HUDEP-2 (cell line): ENCODE data around the gene TRIB2.

Experiments used
- DNase-seq, 76 experiments: peaks; one replicate each; lab custom pipeline; 2025; ENCODE audit not compliant: unreplicated experiment in 76 of 76; lab: John Stamatoyannopoulos, UW

TRIB2 gene

DNA sequence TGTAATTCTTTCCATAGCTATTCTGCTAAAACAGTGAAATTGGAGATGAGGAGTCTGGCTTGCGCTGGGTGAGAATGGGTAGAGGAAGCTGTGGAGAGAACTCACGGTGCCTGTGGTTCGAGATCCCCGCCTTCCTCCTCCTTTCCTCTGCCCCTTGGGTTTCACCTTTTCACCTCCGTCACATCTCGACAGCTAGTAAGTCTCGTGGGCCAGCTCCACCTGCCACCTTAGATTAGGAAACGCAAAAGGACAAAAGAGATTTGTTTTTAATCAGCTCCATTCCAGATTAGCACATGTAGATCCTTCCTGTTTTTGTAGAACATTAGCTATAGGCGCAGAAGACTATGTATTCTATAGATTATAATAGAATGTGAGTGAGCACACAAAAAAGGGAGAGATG lies 20.6 kb downstream of the TRIB2 start:
- DNase-seq, result no peak

DNA sequence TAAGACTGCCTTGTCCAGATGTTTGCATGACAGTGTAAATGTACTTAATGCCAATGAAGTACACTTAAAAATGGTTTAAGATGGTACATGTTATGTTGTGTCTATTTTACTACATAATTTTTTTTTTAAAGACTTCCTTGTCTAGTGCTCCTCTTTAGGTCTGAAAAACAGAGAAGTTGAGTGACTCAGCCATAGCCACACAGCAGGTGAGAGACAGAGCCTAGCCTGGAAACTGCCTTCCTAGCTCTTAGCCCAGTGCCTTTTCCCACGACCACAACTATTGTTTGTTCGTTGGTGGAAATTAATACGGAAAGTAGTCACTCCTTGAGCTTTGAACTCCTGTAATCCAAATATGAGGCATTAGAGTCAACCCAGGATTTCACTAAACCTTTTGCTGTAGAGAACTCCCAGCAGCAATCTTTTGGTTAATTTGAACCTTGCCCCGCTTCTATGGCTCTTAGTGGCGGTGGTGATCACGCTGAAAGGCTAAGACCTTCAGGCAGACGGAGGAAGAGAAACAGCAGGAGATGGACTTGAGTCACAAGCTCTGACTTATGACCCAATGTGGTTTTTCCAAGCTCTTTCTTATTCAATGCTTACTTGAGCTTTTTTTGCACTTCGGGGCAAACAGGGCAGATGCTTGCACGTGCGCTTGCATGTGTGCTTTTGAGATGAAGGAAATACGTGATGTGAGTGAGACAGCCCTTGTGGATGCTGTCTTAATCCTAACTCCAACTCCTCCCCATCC lies 21.2 kb downstream of the TRIB2 start:
- DNase-seq, result no peak

DNA sequence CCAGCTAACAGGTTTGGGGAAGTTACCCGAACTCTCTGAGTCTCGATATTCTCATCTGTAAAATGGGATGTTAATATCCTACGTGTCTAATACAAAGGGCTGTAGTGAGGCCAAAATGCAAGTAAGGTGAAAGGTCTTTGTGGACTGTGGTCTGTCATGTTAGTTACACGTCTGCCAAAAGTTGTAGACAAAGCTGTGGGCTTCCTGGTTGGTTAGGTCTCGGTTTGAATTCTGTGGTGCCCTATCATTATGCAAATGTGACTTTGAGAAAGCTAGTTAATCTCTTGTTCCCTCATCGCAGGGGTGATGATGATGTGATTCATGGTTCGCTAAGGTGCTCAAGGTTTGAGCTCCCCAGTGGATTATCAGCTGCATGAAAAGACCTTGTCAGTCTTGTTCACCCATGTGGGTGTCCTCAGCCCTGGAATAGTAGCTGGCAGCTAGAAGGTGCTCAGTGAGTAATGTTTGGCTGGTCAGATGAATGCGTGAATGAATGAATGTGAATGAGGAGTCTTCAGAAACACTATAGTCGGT lies 23.1 kb downstream of the TRIB2 start:
- DNase-seq, result no peak

DNA sequence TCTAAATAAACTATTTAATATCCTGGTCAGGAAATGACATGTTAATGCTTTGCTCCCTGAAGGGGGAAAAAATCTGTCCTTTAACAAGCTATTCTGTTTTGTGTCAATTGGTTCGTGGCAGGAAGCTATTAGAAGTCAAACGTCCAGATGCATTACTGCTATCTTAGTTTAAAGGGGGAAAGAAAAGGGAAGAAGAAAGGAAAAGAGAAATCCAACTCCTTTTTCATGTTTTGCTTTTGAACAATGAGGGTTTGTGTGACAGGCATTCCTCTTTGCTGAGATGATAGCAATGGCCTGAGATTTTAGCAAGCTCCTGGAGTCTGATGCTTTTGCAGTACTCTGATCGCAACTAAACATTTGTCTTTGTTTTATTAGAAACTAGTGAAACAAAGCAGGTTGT lies 24.6 kb downstream of the TRIB2 start:
- no peak for DNase-seq

DNA sequence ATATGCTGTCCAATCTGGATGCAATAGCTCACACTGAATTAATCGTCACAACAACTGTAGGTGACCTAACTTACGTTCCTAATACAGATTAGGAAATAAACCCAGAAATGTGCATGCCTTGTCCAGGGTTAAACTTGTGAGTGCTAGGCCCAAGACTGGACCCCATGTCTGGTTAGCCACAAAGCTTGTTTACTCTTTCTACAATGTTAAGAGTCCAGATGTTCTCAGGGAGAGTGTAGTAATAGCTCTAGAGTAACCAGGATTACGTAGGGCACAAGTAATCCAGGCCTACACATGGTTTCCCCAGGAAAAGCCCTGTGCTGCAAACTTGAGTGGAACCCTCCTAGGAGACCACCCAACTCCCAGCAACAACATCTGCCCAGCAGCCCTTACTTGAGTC lies 26.2 kb downstream of the TRIB2 start:
- DNase-seq, result no peak

DNA sequence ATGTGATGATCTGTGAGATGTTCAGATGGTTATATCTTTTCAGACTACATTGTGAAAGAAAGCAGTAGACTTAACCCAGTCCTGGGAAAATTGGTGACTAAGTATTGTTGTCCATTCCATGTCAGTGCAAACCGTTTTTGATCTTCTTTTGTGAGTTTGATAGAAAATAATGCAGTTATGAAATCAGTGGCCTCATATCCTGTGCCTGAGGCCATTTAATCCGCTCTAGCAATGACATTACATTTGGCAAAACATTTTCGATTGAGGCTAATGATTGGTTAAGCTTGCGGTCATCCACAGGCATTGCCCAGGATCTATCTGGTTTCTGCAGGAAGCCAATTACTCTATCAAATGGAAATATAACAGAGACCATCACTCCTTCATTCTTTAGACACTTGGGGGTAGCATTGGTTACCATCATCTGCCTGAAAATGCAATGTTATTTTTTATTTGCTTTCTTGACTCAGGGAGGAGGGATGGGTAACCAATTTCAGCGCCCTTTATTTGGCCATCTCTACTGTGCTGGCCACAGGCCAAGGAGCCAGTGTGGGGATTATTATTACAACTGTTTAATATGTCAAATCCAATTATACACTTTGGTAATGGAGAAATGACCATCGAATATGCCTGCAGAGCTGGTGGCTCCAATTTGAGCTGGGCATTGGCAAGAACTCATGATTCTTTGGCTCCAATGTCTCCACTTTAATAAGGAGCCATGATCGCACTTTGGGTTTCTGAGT lies 33.6 kb downstream of the TRIB2 start:
- no peak for DNase-seq

DNA sequence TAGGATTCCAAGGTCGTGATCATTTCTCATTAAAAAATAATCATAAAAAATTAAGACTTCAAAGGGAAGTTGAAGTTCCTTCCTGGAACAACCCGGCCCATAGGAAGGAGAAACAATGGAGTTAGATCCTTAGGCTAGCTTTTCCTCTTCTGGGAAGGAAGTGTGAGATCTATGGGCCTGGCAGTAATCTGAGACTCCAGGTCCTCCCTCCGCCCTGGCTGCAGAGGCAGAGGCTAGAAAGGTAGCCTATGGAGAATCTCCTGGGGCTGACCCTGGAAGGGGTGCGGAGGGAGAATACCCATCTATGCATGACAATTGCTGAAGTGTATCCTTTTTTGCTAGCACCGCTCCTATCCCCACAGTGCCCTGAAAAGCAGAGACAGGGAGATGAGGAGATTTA lies 37.9 kb downstream of the TRIB2 start:
- no peak for DNase-seq

DNA sequence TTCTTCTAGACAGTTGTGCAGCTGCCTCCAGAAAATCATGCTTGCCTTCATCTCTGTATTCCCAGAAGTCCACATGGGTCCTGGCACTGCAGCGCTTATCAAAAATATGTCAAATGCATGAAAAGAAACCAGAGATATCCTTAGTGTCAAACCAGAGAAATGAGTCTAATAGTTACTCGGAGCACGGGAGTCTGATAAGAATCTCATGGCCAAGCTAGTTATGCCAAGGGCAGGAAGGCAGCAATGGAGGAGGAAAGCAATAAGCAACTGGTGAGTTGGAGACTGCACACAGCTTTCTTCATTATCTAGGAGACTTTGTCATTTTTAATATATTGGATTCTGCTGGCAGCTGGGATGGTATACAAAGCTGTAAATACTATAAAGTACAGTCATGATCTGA lies 38.6 kb downstream of the TRIB2 start:
- DNase-seq, result no peak

DNA sequence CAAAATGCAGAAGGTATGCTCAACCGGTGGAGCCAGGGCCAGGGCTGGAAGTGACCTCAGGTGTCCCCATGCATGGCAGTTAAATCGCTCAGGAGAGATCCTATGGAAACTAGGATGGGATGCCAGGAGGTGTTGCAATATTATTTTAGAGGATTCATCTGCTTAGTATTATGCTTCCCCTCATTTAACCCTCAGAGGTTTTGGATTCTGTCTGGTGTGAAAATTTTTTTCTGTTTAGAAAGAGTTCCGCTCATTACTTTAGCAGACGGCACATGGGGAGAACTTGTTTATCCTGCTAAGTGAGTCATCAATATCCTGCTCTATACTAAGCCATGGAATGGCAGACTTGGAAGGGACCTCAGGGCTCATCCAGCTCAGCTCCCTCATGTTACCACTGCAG lies 42.5 kb downstream of the TRIB2 start:
- DNase-seq, result no peak

DNA sequence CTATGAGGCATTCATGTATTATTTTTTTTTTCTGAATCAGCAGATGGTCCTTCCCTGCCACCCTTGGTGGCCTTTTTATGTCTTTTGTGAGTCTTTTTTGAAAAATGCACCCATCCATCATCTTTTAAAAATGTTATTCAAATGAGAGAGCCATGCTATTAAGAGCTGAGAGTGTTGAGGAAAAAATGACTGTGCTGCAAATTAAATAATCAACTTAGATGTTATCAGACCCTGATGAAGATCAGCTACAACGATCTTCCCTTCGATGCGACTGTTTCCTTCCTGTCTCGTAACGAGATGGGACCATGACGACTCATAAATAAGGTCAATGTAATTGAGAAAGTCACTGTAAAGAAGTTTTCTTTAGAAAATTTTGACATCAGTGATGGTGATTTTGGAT lies 44.4 kb downstream of the TRIB2 start:
- DNase-seq, result no peak

DNA sequence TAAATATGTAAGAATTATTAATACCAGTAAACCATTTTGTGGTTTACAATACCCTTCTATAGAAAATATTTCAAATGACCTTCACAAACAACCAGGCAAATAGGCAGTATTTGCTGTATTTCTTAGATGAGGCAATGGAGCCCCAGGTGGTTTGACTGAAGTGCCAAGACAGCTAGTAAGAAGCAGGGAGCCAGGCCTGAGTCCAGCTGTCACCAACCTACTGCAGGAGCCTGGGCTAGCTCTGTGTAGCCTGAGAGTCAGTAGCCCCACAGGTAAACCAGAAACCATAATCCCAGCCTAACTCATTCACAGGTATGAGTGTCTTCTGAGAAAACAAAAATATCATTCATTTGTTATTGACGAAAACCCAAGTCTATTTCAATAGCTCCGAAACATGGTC lies 45.6 kb downstream of the TRIB2 start:
- DNase-seq, result no peak

DNA sequence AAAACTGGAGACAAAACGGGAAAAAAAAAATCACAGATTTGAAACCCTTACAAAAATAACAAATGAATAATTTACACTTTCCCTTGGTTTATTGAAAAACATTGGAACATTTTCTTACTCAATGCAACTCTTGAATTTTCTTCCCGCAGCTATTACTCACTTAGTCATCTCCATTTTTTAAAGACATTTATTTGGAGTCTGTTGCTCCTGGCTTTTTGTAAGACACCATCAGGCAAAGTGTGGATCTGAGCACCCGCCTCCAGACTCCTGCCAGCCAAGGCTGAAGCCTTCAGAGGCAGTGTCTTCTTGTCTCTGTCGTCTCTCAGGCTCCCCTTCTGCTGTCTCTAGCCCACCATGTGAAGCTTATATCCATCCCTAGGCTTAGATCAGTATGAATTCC lies 46.2 kb downstream of the TRIB2 start:
- DNase-seq, result no peak

DNA sequence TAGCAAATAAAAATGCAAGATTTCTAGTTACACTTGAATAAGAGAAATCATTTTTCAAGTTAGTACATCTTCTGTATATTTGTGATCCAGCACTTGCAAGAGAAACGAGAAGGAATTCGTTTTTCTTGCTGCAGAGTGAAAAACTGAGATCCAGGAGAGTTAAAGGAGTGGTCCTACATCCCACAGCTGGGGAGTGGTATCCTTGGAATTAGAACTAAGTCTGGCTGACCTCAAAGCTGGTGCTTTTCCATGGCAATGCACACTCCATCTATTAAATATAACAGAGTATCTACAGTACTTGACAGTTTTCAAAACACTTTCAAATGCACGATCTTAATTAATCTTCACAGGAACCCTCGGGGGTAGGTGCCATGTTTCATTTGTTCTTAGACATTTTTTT lies 46.8 kb downstream of the TRIB2 start:
- no peak for DNase-seq

DNA sequence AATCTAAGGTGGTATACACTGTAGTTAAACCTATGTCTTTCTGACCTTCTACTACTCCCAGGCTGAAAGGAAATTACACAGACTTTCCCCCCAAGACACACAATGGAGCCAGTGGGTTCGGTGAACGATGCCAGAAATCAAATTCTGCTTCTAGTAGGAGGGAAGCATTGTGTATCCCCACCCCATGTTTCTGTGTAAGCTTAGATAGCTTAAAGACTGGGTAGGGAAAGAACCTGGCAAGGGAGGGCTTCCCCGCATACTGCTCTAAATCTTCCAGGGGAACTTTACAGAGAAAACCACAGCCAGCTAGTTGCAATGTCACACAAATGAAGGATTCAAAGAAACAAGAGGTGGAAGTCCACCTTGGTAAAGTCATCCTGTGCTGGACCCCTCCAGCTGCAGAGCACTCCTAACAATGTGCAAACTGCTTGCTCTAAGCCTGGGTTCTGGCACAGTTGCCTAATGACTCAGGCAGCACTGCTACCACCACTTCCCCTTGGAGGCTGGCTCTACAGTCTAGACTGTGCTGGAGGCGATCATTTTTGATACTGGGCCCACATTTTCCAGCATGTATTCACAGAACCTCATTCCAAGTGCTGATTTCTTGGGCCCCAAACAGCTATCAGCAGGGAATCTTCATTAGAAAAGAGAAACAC lies 47.5 kb downstream of the TRIB2 start:
- no peak for DNase-seq

DNA sequence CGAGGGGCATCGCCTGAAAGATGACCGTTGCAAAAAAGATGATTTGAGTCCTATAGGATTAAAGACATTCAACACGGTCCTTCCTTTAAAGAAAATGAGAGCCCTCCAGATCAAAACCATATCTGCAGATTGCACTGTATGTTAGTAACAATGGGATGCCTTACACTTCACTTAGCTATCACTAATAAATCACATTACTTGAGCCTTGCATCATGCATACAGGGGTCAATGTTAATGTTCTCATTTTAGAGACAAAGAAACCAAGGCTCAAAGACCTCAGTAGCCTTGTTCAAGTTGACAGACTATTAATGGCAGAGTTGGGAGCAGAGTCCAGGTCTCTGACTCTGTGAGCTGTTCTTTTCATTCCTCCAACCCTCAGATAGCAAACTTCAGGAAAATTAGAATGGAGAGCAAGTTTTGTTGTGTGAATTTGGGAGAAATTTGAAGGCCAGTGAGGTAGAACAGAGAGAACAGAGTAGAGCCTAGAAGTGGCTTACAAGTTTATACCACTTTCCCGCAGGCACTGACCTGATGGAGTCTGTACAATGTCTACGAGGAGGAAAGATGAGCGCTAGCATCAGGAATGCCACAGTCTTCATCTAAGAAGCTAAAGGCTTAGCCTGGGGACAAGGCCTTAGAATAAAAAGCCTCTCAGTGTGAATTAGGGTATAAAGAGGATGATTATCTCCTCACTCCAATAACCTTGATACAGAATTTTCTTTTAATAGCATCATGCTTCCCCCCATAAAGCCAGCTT lies 48.3 kb downstream of the TRIB2 start:
- no peak for DNase-seq

DNA sequence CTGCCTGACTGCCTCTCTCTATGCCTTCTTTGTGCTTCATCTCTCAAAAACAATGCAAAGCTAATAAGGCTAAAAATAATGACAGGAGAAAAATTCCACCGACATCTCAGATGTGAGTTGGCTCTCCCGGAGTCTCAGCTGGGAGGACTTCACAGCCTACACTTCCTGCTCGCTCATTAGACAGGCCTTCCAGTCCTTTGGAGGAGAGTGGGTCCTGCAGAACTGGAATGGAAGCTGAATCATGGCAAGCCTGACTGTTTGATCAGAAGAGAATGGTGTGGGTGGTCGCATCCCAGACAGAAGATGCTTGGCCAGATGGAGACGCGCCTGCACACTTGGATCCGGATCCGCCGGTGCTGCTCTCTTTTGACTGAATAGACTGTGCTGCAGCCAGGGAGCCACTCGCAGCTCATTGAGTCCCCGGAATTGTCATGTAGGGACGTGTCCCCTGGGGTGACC lies 49.7 kb downstream of the TRIB2 start:
- no peak for DNase-seq

DNA sequence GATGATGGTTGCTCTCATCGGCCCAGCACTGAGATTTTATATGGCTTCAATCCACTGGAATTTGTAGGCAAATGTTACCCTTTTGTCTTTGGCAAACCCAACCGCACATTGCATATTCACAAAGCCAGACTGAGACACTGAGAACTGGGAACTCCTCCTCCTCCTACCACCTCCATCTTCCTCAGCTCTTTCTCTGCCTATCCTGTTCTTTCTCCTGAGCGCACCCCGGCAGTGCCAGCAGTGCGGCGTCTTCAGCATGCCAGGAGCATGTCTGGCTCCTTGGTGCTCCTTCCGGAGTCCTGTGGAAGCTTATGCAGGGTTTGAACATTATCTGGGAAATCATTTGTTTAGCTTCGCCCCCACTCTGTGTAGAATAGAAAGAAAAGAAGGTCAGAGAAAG lies 50.8 kb downstream of the TRIB2 start:
- no peak for DNase-seq

DNA sequence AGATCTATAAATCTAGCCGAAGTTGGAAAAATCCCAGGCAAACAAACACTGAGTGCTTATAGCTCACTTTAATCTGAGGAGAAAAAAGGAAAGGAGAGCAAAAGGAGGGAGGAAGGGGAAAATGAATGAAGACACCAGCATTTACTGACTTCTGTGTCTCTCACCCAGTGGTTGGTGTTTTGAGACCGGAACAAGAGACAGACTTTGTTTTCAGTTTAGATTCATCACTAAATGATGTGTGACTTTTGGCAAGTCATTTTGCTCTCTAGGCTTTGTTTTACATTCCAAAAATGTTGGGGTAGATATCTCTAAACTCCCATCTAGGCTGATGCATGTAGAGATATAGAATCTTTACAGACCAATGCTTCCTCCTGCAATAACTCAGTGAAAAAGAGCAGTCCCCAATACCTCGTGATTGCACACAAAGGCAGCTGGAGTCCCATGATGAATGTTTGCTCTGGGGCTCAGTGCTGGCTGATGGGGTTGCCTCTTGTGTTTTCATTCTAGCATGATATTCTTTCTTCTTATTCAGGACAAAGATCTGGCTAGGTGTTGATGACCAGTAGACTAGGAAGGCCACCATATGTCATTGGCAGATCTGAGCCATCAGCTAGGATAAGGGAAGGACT lies 51.4 kb downstream of the TRIB2 start:
- DNase-seq, result no peak

DNA sequence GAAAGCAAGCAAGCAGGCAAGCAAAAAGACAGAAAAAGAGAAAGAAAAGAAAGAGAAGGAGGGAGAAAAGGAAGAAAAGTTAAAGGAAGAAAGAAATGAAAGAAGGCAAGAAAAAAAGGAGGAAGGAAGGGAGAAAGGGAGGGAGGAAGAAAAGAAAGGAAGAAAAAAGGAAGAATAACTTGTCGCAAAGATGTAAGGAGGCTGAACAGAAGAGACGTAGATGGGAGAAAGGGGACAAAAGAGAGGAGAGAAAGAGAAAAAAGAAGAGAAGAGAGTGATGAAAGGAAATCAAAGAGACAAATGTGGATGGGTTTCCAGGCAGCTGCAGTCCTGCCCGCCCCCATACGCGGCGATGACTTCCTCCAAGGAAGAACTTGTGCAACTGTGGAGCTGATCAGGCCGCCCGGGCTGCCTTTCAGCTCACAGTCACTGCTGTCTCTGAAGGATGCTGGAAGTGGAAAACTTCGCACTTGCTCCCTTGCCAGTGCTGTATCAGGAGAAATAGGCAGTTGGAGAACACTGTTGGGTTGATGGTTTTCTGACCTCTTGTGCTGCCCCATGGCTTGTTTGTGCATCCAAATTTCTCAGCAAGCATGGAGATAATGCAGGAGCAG lies 52.9 kb downstream of the TRIB2 start:
- no peak for DNase-seq
